ENCODE results near the gene PREP. TPM values are rescaled to one million over a fixed set of nuclear protein-coding genes. Genes with fewer than 3 reads are reported as not detected.

PREP gene
- total and polyA plus RNA-seq, 3 donors from 2014 or later = 53.7 to 66.6 (median 56.4) TPM

DNA sequence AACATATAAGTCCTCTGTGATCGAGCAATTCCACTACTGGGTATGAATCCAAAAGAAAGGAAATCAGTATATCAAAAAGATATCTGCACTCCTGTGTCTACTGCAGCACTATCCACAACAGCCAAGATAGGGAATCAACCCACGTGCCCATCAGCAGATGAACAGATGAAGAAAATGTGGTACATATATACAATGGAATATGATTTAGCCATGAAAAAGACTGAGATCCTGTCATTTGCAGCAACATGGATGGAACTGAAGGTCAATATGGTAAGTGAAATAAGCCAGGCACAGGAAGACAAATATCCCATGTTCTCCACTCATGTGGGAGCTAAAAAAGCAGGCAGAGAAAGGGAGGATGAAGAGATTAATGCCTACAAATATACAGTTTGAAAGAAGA lies 127.3 kb downstream of the PREP start:
- TF ChIP-seq, protein P1, sequence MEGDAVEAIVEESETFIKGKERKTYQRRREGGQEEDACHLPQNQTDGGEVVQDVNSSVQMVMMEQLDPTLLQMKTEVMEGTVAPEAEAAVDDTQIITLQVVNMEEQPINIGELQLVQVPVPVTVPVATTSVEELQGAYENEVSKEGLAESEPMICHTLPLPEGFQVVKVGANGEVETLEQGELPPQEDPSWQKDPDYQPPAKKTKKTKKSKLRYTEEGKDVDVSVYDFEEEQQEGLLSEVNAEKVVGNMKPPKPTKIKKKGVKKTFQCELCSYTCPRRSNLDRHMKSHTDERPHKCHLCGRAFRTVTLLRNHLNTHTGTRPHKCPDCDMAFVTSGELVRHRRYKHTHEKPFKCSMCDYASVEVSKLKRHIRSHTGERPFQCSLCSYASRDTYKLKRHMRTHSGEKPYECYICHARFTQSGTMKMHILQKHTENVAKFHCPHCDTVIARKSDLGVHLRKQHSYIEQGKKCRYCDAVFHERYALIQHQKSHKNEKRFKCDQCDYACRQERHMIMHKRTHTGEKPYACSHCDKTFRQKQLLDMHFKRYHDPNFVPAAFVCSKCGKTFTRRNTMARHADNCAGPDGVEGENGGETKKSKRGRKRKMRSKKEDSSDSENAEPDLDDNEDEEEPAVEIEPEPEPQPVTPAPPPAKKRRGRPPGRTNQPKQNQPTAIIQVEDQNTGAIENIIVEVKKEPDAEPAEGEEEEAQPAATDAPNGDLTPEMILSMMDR (IDR thresholded peaks at IDR 0.05) = no peak
- no peak for TF ChIP-seq POLR2A (IDR thresholded peaks at IDR 0.05)
- DNase-seq = no peak
- 93 to 97% methylated on average over 2 of the region's 2 CpGs for WGBS, 2 donors

DNA sequence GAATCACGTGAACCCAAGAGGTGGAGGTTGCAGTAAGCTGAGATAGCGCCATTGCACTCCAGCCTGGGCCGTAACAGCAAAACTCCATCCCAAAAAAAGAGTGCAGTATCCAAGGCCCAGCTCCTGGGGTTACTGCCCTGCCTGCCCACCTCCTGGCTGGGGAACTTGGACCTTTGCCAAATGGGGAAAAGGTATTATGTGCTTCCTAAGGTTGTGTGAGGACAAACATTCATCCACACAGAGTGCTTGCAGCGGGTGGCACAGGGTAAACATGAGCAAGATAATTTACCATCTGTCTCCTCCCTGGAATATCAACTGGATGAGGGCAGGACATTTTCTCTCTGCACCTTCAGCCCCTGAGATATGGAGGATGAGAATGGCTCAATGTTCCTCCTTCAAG lies 128.2 kb downstream of the PREP start:
- no peaks in the 10 kb centered on the region for H3K4me1 ChIP-seq
- H3K27ac ChIP-seq = no peak overlapping the region
- no peaks in the 10 kb centered on the region for H3K9me3 ChIP-seq
- no peak overlapping the region for H3K4me3 ChIP-seq
- H3K36me3 ChIP-seq (ENCODE audit: low read depth, missing control alignments) = no peaks in the 10 kb centered on the region
- TF ChIP-seq, protein P1 (IDR thresholded peaks at IDR 0.05) = no peak
- no peak for TF ChIP-seq POLR2A (IDR thresholded peaks at IDR 0.05)
- no peak for DNase-seq
- WGBS, 2 donors = 87 to 94% methylated on average over 4 of the region's 4 CpGs
- no peaks in the 10 kb centered on the region for H3K27me3 ChIP-seq
- intact Hi-C loops (cut with DNase I; ENCODE audit: low total_unique reads) = no loop called here

More for the DNA sequence above, 127.3 kb downstream of the PREP start:
- Histone ChIP-seq H3K36me3 (ENCODE audit: low read depth, missing control alignments) (no peaks in the 10 kb centered on the region), H3K9me3 (no peaks in the 10 kb centered on the region), H3K27me3 (no peaks in the 10 kb centered on the region), H3K27ac (no peak overlapping the region), H3K4me3 (no peak overlapping the region), H3K4me1 (no peaks in the 10 kb centered on the region)
- intact Hi-C loops (cut with DNase I; ENCODE audit: low total_unique reads) = no loop called here

DNA sequence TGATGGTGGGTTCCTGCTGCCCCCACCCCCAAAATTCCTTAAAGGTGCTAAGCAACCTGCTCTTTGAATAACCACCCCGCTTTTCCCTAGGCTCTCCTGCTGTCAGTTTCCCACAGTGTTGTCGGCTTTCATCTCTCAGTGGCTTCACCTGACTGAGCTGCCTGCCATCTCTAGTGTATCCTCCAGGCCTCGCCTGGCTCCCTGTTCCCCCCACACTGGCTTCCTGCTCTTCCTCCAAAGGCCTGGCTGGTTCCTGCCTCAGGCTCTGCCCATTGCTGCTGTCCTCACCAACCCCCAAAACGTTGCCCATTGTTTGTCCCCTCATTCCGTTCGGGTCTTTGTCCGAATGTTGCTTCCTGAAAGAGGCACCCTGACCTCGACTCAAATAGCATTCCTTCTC lies 129.3 kb downstream of the PREP start:
- H3K36me3 ChIP-seq (ENCODE audit: low read depth, missing control alignments) = no peaks in the 10 kb centered on the region
- no peak for DNase-seq
- WGBS, 2 donors = 77 to 84% methylated on average over 8 of the region's 8 CpGs
- H3K27ac ChIP-seq = no peak overlapping the region
- no peaks in the 10 kb centered on the region for H3K27me3 ChIP-seq
- H3K9me3 ChIP-seq = no peaks in the 10 kb centered on the region
- TF ChIP-seq POLR2A (IDR thresholded peaks at IDR 0.05) = no peak
- TF ChIP-seq, protein P1 (IDR thresholded peaks at IDR 0.05) = no peak
- intact Hi-C loops (cut with DNase I; ENCODE audit: low total_unique reads) = no loop called here
- H3K4me3 ChIP-seq = no peak overlapping the region
- H3K4me1 ChIP-seq = no peaks in the 10 kb centered on the region

DNA sequence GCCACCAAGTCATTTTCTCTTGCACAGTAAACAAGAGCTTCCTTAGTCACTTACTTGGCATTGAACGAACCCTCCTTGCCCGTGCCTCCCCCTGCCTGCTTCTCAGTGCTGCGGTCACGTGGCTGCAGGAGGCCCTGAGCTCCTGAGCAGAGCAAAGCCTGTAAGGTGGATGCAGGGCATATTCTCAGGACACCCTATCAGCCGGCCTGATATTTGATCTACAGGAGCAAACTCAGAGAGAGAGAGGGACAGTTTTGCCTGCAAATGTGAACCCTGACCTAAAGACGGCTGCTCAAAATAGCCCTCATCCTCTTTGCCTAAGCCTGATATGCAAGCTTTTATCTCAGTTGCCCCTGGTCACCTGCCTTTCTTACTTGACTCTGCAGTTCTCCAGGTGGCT lies 130.1 kb downstream of the PREP start:
- Histone ChIP-seq H3K27me3 (no peaks in the 10 kb centered on the region), H3K4me3 (no peak overlapping the region), H3K27ac (no peak overlapping the region), H3K4me1 (no peaks in the 10 kb centered on the region), H3K9me3 (no peaks in the 10 kb centered on the region), H3K36me3 (ENCODE audit: low read depth, missing control alignments) (no peaks in the 10 kb centered on the region)
- WGBS, 2 donors = 31 to 40% methylated on average over 6 of the region's 6 CpGs
- DNase-seq = peak; percentile 52
- intact Hi-C loops (cut with DNase I; ENCODE audit: low total_unique reads) = no loop called here
- TF ChIP-seq, protein P1 (IDR thresholded peaks at IDR 0.05) = no peak
- TF ChIP-seq POLR2A (IDR thresholded peaks at IDR 0.05) = no peak

DNA sequence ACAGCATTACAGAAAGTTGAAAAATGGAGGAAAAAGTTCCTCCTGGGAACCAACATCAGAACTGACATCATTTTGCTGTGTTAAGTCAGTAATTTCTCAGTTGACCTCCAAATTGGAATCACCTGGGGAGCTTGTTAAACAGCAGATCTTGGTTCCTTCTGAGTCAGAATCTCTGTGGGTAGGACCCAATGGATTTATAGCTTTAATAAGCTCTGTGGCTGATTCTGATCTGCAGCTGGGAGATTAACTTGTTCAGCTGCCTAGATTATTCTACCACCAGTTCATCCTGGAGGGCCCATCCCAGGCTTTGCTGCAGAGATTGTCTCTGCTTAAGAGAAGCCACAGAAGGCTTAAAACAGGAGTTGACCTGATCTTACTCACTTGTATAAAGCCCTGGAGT lies 132.4 kb downstream of the PREP start:
- H3K9me3 ChIP-seq = no peaks in the 10 kb centered on the region
- no peak overlapping the region for H3K27ac ChIP-seq
- TF ChIP-seq, protein P1 (IDR thresholded peaks at IDR 0.05) = no peak
- TF ChIP-seq POLR2A (IDR thresholded peaks at IDR 0.05) = no peak
- H3K36me3 ChIP-seq (ENCODE audit: low read depth, missing control alignments) = no peaks in the 10 kb centered on the region
- no peaks in the 10 kb centered on the region for H3K4me1 ChIP-seq
- no peaks in the 10 kb centered on the region for H3K27me3 ChIP-seq
- intact Hi-C loops (cut with DNase I; ENCODE audit: low total_unique reads) = no loop called here
- no peak overlapping the region for H3K4me3 ChIP-seq
- DNase-seq = no peak

Data from testis (tissue), 3 donors.